ENCODE measurements around the gene RAVER1. TPM values are rescaled to one million over a fixed set of nuclear protein-coding genes. Genes with fewer than 3 reads are reported as not detected.

RAVER1 gene
- total and polyA plus RNA-seq, 2 donors, result 5.9 to 15.4 TPM

DNA sequence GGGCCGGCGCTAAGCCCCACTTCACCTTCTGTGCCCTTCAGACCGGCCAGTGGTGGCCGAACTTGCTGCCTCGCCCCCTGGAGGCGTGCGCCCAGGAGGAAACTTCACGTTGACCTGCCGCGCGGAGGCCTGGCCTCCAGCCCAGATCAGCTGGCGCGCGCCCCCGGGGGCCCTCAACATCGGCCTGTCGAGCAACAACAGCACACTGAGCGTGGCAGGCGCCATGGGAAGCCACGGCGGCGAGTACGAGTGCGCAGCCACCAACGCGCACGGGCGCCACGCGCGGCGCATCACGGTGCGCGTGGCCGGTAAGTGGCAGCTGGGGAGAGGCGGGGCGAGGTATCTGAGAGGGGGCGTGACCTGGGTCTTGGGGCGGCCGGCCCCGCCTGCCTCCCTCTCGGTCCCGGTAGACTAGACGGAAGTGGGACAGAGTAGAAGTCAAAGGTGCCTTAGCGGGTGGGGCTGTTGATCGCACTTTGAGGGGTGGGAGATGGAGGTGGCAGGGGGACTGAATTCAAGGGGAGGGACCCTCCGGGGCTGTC lies 38.0 kb downstream of the RAVER1 start:
- Histone ChIP-seq H3K4me3 (ENCODE audit: low read length in 2 of 2) (peak overlapping the region; percentile 16 to 31), H3K27me3 (ENCODE audit: control insufficient read depth in 2 of 2, insufficient read depth in 1 of 2, low read length in 1 of 2) (peaks cover 68 to 96% of the 10 kb centered on the region in 2 donors), H3K4me1 (ENCODE audit: control insufficient read depth in 2 of 2, insufficient read depth in 2 of 2, low read length in 2 of 2) (peaks cover 28 to 45% of the 10 kb centered on the region in 2 donors), H3K27ac (ENCODE audit: low read depth in 1 of 2, low read length in 1 of 2) (no peak overlapping the region), H3K9me3 (ENCODE audit: control insufficient read depth in 2 of 2, insufficient read depth in 1 of 2, low read length in 1 of 2) (peaks cover 2 to 40% of the 10 kb centered on the region in 2 donors), H3K36me3 (ENCODE audit: control insufficient read depth in 2 of 2, insufficient read depth in 2 of 2, low read length in 1 of 2) (no peaks in the 10 kb centered on the region)
- DNase-seq (ENCODE audit: low read depth in 6 of 9, low spot score in 9 of 9), result peak in 1 of 9 donors; percentile 63
- WGBS, result 2% methylated on average over 48 of the region's 48 CpGs

DNA sequence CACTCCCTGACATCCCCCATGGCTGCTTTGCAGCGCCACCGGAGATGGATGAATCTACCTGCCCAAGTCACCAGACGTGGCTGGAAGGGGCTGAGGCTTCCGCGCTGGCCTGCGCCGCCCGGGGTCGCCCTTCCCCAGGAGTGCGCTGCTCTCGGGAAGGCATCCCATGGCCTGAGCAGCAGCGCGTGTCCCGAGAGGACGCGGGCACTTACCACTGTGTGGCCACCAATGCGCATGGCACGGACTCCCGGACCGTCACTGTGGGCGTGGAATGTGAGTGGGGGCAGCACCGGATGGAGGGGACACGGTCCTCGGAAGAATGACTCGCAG lies 39.0 kb downstream of the RAVER1 start:
- no peaks in the 10 kb centered on the region for H3K36me3 ChIP-seq (ENCODE audit: control insufficient read depth in 2 of 2, insufficient read depth in 2 of 2, low read length in 1 of 2)
- 8% methylated on average over 25 of the region's 25 CpGs for WGBS
- H3K27ac ChIP-seq (ENCODE audit: low read depth in 1 of 2, low read length in 1 of 2), result no peak overlapping the region
- H3K4me3 ChIP-seq (ENCODE audit: low read length in 2 of 2), result no peak overlapping the region
- peaks cover 75 to 97% of the 10 kb centered on the region in 2 donors for H3K27me3 ChIP-seq (ENCODE audit: control insufficient read depth in 2 of 2, insufficient read depth in 1 of 2, low read length in 1 of 2)
- peaks cover 28 to 53% of the 10 kb centered on the region in 2 donors for H3K4me1 ChIP-seq (ENCODE audit: control insufficient read depth in 2 of 2, insufficient read depth in 2 of 2, low read length in 2 of 2)
- DNase-seq (ENCODE audit: low read depth in 6 of 9, low spot score in 9 of 9), result no peak
- H3K9me3 ChIP-seq (ENCODE audit: control insufficient read depth in 2 of 2, insufficient read depth in 1 of 2, low read length in 1 of 2), result peaks cover 2 to 46% of the 10 kb centered on the region in 2 donors

DNA sequence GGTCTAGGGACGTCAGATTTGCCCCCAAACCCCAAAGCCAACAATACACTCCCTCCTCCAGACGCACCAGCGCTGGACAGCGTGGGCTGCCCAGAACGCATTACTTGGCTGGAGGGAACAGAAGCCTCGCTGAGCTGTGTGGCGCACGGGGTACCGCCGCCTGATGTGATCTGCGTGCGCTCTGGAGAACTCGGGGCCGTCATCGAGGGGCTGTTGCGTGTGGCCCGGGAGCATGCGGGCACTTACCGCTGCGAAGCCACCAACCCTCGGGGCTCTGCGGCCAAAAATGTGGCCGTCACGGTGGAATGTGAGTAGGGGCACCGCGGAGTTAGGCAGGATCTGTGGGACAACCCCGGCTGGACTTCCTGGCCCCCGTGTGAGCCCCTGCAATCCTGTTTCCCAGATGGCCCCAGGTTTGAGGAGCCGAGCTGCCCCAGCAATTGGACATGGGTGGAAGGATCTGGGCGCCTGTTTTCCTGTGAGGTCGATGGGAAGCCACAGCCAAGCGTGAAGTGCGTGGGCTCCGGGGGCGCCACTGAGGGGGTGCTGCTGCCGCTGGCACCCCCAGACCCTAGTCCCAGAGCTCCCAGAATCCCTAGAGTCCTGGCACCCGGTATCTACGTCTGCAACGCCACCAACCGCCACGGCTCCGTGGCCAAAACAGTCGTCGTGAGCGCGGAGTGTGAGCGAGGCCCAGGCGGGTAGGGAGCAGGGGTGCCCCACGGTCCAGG lies 39.5 kb downstream of the RAVER1 start:
- no peak for DNase-seq (ENCODE audit: low read depth in 6 of 9, low spot score in 9 of 9)
- peaks cover 81 to 98% of the 10 kb centered on the region in 2 donors for H3K27me3 ChIP-seq (ENCODE audit: control insufficient read depth in 2 of 2, insufficient read depth in 1 of 2, low read length in 1 of 2)
- no peak overlapping the region for H3K27ac ChIP-seq (ENCODE audit: low read depth in 1 of 2, low read length in 1 of 2)
- no peaks in the 10 kb centered on the region for H3K36me3 ChIP-seq (ENCODE audit: control insufficient read depth in 2 of 2, insufficient read depth in 2 of 2, low read length in 1 of 2)
- H3K4me1 ChIP-seq (ENCODE audit: control insufficient read depth in 2 of 2, insufficient read depth in 2 of 2, low read length in 2 of 2), result peaks cover 33 to 59% of the 10 kb centered on the region in 2 donors
- no peak overlapping the region for H3K4me3 ChIP-seq (ENCODE audit: low read length in 2 of 2)
- peaks cover 2 to 51% of the 10 kb centered on the region in 2 donors for H3K9me3 ChIP-seq (ENCODE audit: control insufficient read depth in 2 of 2, insufficient read depth in 1 of 2, low read length in 1 of 2)
- WGBS, result 19% methylated on average over 49 of the region's 49 CpGs

DNA sequence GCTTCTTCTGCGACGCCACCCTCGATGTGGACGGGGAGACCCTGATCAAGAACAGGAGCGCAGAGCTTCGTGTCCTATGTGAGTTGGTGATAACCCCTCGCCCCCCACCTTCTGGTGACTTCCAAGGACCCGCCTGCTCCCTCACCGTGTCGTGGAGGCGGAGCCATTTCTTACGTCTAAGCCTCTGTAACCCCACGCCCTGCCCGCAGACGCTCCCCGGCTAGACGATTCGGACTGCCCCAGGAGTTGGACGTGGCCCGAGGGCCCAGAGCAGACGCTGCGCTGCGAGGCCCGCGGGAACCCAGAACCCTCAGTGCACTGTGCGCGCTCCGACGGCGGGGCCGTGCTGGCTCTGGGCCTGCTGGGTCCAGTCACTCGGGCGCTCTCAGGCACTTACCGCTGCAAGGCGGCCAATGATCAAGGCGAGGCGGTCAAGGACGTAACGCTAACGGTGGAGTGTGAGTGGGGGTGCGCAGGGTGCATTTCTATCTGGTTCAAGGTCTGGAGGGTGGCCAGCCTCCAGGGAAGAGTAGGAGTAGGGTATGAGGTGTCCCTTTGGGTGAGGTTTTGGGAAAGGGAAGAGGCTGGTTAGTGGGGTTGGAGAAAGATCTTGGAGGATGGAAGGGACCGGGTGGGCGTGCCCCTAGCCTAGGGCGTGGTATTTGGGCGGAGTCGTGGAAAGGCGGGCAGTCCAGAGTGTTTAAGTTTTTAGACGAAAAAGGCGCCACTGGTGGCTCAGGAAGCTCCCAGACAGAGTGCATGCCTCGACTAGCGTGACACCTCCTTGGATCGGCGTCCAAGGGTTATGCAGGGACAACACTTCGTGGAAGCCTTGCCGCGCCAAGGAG lies 40.3 kb downstream of the RAVER1 start:
- peaks cover 89 to 100% of the 10 kb centered on the region in 2 donors for H3K27me3 ChIP-seq (ENCODE audit: control insufficient read depth in 2 of 2, insufficient read depth in 1 of 2, low read length in 1 of 2)
- DNase-seq (ENCODE audit: low read depth in 6 of 9, low spot score in 9 of 9), result no peak
- WGBS, result 19% methylated on average over 56 of the region's 56 CpGs

DNA sequence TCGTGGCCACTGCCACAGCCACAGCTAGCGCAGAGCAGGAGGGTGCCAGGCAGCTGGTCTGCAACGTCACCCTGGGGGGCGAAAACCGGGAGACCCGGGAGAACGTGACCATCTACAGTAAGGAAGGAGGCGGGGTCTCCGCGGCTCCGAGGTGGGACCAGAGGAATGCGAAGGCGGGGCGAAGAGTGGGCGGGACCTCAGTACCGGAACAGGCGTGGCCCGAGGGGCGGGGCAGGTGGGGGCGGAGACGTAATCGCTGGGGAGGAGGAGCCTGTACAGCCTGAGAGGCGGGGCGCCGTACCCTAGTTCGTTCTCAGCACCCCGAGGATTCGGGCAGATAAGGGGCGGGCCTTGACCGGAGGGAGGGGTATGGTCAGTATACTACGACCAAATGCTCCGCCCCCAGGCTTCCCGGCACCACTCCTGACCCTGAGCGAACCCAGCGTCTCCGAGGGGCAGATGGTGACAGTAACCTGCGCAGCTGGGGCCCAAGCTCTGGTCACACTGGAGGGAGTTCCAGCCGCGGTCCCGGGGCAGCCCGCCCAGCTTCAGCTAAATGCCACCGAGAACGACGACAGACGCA lies 41.0 kb downstream of the RAVER1 start:
- peak in 2 of 9 donors; percentile 47 to 56 for DNase-seq (ENCODE audit: low read depth in 6 of 9, low spot score in 9 of 9)
- Histone ChIP-seq H3K4me1 (ENCODE audit: control insufficient read depth in 2 of 2, insufficient read depth in 2 of 2, low read length in 2 of 2) (peaks cover 40 to 71% of the 10 kb centered on the region in 2 donors), H3K36me3 (ENCODE audit: control insufficient read depth in 2 of 2, insufficient read depth in 2 of 2, low read length in 1 of 2) (no peaks in the 10 kb centered on the region), H3K27ac (ENCODE audit: low read depth in 1 of 2, low read length in 1 of 2) (no peak overlapping the region), H3K9me3 (ENCODE audit: control insufficient read depth in 2 of 2, insufficient read depth in 1 of 2, low read length in 1 of 2) (peaks cover 2 to 65% of the 10 kb centered on the region in 2 donors), H3K4me3 (ENCODE audit: low read length in 2 of 2) (peak overlapping the region in 1 of 2 donors; percentile 25), H3K27me3 (ENCODE audit: control insufficient read depth in 2 of 2, insufficient read depth in 1 of 2, low read length in 1 of 2) (peaks cover 95 to 100% of the 10 kb centered on the region in 2 donors)
- 4% methylated on average over 45 of the region's 45 CpGs for WGBS

More for the DNA sequence above, 40.3 kb downstream of the RAVER1 start:
- Histone ChIP-seq H3K4me1 (ENCODE audit: control insufficient read depth in 2 of 2, insufficient read depth in 2 of 2, low read length in 2 of 2) (peaks cover 36 to 66% of the 10 kb centered on the region in 2 donors), H3K4me3 (ENCODE audit: low read length in 2 of 2) (peak overlapping the region in 1 of 2 donors; percentile 25), H3K27ac (ENCODE audit: low read depth in 1 of 2, low read length in 1 of 2) (no peak overlapping the region), H3K9me3 (ENCODE audit: control insufficient read depth in 2 of 2, insufficient read depth in 1 of 2, low read length in 1 of 2) (peaks cover 2 to 58% of the 10 kb centered on the region in 2 donors), H3K36me3 (ENCODE audit: control insufficient read depth in 2 of 2, insufficient read depth in 2 of 2, low read length in 1 of 2) (no peaks in the 10 kb centered on the region)

DNA sequence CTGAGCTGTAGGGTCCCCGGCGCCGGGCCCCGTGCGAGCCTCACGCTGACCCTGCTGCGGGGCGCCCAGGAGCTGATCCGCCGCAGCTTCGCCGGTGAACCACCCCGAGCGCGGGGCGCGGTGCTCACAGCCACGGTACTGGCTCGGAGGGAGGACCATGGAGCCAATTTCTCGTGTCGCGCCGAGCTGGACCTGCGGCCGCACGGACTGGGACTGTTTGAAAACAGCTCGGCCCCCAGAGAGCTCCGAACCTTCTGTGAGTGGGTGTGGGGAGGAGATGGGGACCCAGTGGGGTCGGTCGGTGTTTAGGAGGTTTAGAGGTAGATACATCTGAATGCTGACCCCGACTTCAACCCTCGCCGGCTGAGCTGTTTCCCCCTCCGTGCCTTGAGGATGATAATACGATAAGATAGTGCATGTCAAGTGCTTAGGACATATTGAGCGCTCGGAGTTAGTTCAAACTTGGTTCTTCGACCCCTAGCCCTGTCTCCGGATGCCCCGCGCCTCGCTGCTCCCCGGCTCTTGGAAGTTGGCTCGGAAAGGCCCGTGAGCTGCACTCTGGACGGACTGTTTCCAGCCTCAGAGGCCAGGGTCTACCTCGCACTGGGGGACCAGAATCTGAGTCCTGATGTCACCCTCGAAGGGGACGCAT lies 41.6 kb downstream of the RAVER1 start:
- no peak for DNase-seq (ENCODE audit: low read depth in 6 of 9, low spot score in 9 of 9)
- Histone ChIP-seq H3K36me3 (ENCODE audit: control insufficient read depth in 2 of 2, insufficient read depth in 2 of 2, low read length in 1 of 2) (no peaks in the 10 kb centered on the region), H3K27ac (ENCODE audit: low read depth in 1 of 2, low read length in 1 of 2) (no peak overlapping the region), H3K4me1 (ENCODE audit: control insufficient read depth in 2 of 2, insufficient read depth in 2 of 2, low read length in 2 of 2) (peaks cover 46 to 77% of the 10 kb centered on the region in 2 donors), H3K4me3 (ENCODE audit: low read length in 2 of 2) (peak overlapping the region in 1 of 2 donors; percentile 26), H3K9me3 (ENCODE audit: control insufficient read depth in 2 of 2, insufficient read depth in 1 of 2, low read length in 1 of 2) (peaks cover 2 to 68% of the 10 kb centered on the region in 2 donors), H3K27me3 (ENCODE audit: control insufficient read depth in 2 of 2, insufficient read depth in 1 of 2, low read length in 1 of 2) (peaks cover 100% of the 10 kb centered on the region in 2 donors)
- 3% methylated on average over 49 of the region's 49 CpGs for WGBS

DNA sequence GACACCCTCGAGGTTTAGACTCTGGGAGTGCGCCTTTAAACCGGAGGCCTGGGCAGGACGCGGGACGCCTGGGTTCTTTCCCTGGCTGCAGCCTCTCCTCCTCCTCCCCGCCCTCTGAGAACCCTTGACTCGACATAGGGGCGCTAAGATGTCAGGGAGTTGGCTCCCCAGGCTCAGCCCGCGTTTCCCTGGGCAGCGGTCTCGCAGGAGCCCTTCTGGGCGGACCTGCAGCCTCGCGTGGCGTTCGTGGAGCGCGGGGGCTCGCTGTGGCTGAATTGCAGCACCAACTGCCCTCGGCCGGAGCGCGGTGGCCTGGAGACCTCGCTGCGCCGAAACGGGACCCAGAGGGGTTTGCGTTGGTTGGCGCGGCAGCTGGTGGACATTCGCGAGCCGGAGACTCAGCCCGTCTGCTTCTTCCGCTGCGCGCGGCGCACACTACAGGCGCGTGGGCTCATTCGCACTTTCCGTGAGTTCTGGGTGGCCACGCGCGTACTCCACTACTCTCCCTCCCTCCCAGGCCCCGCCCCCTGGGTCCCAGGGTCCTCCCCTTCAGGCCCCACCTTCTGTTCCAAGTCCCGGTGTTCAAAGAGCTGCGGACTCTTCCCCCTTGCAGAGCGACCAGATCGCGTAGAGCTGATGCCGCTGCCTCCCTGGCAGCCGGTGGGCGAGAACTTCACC lies 42.3 kb downstream of the RAVER1 start:
- peaks cover 98 to 100% of the 10 kb centered on the region in 2 donors for H3K27me3 ChIP-seq (ENCODE audit: control insufficient read depth in 2 of 2, insufficient read depth in 1 of 2, low read length in 1 of 2)

DNA sequence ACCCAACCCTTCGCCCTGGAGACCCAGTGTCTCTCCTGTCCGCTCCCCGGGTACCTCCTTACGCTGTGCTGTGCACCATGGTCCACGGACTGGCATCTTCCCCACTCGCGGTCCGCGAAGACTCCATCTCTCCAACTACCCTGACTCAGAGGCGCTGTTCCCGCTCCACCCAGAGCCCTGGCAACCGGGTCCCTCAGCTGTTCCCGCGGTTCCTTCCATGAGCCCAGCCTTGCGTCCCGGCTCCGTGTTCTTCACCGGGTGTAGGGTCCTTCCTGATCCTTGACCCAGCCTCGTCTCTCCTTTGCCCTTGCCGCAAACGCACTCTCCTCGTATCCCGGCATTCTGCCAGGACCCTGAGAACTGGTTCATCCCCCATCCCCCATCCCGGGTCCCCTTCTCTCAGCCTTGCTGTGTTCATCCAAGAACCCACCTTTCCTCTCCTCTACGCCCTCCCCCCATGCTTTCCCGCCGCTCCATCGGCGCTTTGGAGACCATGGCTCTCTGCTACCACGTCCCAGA lies 42.9 kb downstream of the RAVER1 start:
- Histone ChIP-seq H3K4me1 (ENCODE audit: control insufficient read depth in 2 of 2, insufficient read depth in 2 of 2, low read length in 2 of 2) (peaks cover 44 to 83% of the 10 kb centered on the region in 2 donors), H3K9me3 (ENCODE audit: control insufficient read depth in 2 of 2, insufficient read depth in 1 of 2, low read length in 1 of 2) (peaks cover 2 to 66% of the 10 kb centered on the region in 2 donors), H3K27ac (ENCODE audit: low read depth in 1 of 2, low read length in 1 of 2) (no peak overlapping the region), H3K27me3 (ENCODE audit: control insufficient read depth in 2 of 2, insufficient read depth in 1 of 2, low read length in 1 of 2) (peaks cover 94 to 95% of the 10 kb centered on the region in 2 donors), H3K4me3 (ENCODE audit: low read length in 2 of 2) (no peak overlapping the region), H3K36me3 (ENCODE audit: control insufficient read depth in 2 of 2, insufficient read depth in 2 of 2, low read length in 1 of 2) (peaks cover 0 to 5% of the 10 kb centered on the region in 2 donors)
- DNase-seq (ENCODE audit: low read depth in 6 of 9, low spot score in 9 of 9), result no peak
- WGBS, result 2% methylated on average over 30 of the region's 30 CpGs

More for the DNA sequence above, 42.3 kb downstream of the RAVER1 start:
- Histone ChIP-seq H3K27ac (ENCODE audit: low read depth in 1 of 2, low read length in 1 of 2) (no peak overlapping the region), H3K4me3 (ENCODE audit: low read length in 2 of 2) (peak overlapping the region in 1 of 2 donors; percentile 26), H3K36me3 (ENCODE audit: control insufficient read depth in 2 of 2, insufficient read depth in 2 of 2, low read length in 1 of 2) (no peaks in the 10 kb centered on the region), H3K4me1 (ENCODE audit: control insufficient read depth in 2 of 2, insufficient read depth in 2 of 2, low read length in 2 of 2) (peaks cover 49 to 83% of the 10 kb centered on the region in 2 donors), H3K9me3 (ENCODE audit: control insufficient read depth in 2 of 2, insufficient read depth in 1 of 2, low read length in 1 of 2) (peaks cover 2 to 70% of the 10 kb centered on the region in 2 donors)
- WGBS, result 1% methylated on average over 57 of the region's 57 CpGs
- DNase-seq (ENCODE audit: low read depth in 6 of 9, low spot score in 9 of 9), result peak in 1 of 9 donors; percentile 45
